DLD1 (cell line): Measurements from ENCODE around the gene MMP28.

ENCODE experiments used
- in situ Hi-C: cut with HindIII; loops from 2 replicates; pipeline ENCODE4 v1.10.0; 2017; ENCODE audit warnings: low sequenced_read_pairs

The MMP28 gene

GRCh38 chr17:35729405-35729833, 66.0 kb downstream of the MMP28 start:
- in situ Hi-C loops = loop anchor here (25.0 kb wide), 1 partner anchor 417 kb away; no protein-coding TSS in a partner anchor

- in situ Hi-C loops = loop anchor here (25.0 kb wide), 1 partner anchor 416 kb away; no protein-coding TSS in a partner anchor
These were observed 66.9 kb downstream of the MMP28 start for GRCh38 chr17:35728551-35728950.

- in situ Hi-C loops = loop anchor here (25.0 kb wide), 1 partner anchor 415 kb away; no protein-coding TSS in a partner anchor
These were observed 67.8 kb downstream of the MMP28 start for GRCh38 chr17:35727635-35728034.

GRCh38 chr17:35726953-35727460, 68.4 kb downstream of the MMP28 start:
- in situ Hi-C loops = loop anchor here (25.0 kb wide), 1 partner anchor 415 kb away; no protein-coding TSS in a partner anchor

DNA sequence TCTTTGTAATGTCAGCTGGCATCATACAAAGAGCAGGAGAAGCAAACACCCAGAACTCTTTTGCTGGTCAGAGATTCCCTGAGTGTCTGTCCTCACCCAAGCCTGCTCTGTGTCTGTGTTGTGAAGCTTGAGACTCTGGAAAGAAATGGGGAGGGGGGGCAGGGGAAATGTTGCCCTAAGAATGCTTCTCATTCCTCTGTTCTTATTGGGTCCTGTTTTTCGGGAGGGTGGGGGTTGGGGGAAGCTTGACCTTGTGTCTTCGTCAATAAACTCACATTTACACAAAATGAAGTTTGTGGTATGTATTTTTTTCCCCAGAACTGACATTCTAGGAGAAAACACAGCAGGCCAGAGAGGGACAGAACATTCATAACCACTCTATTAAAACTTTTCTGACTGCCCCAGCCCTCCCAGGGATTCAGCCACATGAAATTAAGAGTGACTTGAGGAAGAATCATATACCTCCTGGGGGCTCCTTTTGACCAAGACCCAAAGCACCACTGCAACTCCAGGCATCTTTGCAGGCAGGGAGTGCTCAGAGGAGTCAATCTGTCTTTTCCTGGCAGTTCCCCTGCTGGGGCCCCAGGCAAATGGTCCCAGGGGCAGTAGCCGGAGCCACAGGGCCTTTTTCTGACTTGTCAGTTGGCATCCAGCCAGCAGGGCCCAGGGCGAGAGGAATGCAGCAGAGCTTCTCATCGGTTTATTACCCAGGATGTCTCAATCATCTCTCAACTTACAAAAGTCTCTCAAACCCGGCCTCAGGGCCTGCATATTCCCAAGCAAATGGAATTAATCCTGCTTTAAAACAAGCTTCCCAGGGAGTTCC, 69.1 kb downstream of the MMP28 start:
- in situ Hi-C loops = loop anchor here (25.0 kb wide), 1 partner anchor 414 kb away; no protein-coding TSS in a partner anchor

DNA sequence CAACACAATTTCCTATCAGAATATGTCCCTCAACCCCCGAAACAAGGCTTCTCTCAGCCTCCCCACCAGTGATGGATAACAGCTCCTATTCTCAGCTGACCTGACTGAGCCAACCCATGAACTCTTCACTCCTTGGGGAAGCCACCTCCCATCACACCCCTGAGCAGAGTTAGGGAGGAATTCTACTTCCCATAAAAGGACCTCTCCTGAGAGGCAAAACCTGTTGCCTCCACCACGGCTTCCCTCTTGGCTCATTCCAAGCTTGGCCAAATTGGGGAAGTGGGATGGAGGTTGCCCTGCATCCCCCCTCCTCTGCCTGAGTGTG, 69.7 kb downstream of the MMP28 start:
- in situ Hi-C loops = loop anchor here (25.0 kb wide), 1 partner anchor 413 kb away; no protein-coding TSS in a partner anchor

DNA sequence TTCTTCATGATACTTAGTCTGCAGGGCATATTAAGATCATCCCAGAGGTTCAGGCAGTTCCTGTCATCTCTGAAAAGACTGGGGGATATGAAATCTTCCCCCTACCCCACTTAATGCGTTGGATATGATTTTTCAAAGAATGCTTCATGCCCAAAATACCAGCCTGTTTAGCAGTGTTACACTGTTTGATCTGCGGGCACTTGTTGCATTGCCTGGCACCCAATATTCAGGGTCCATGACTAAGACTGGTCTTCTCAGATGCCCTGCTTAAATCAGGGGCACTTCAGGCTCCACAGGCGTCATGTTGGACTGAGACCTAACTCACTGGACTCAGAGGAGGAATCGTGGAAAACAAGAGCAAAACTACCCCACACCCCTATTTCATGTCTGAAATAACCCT, 70.4 kb downstream of the MMP28 start:
- in situ Hi-C loops = loop anchor here (25.0 kb wide), 1 partner anchor 413 kb away; no protein-coding TSS in a partner anchor

GRCh38 chr17:35723735-35724134, 71.7 kb downstream of the MMP28 start:
- in situ Hi-C loops = no loop called here

DNA sequence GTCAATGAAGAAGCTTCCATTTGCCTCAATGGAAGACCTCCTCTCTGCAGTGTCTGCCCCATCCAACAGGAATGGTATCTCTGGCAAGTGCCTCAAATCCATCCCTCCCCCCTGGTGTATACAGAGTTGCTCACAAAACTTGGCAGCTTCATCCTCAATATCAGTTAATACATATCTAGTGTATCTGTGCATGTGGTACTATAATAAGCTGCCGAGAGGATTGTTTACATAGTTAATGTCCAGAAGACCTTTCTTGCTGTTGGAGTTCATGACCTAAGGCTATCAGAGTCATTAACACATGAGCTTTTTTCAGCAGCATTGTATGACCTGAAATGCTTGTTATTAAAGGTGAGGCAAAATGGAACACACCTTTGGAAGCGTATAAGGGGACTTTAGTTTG, 78.0 kb downstream of the MMP28 start:
- in situ Hi-C loops = no loop called here

DNA sequence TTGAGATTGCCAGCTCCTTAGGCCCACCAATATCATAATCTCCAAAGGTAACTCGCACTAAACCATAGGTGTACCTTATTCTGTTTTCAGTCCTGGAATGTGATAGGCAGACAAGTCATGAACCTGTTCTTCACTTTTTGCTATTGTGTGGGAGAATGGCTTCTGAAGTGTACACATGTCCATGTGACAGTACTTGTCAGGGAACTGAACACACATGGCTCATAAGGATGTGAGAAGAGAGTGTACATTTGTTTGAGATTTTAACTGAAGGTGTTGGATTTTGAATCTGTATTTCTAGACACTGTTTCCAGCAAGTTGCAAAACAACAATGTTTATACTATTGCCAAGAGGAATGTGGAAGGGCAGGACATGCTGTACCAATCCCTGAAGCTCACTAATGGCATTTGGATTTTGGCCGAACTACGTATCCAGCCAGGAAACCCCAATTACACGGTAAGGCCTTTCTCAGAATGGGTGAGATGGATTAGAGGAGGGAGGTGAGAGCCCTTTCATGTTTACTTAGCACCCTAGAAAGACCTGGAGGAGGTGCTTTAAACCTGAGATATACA, 78.5 kb downstream of the MMP28 start:
- in situ Hi-C loops = no loop called here

GRCh38 chr17:35716173-35716572, 79.3 kb downstream of the MMP28 start:
- in situ Hi-C loops = no loop called here
